HL-60 (cell line): ENCODE results near the gene PARP1.

Experiments
- DNase-seq, 2 experiments: peaks; one replicate each; pipeline ENCODE4 v3.0.0-alpha.2; 2010 to 2020; ENCODE audit warnings: low read depth in 1 of 2, low spot score in 1 of 2
- H3K27ac ChIP-seq: fragments of 250-450 bp; sonication (Bioruptor Pico); replicated peaks from 2 replicates; pipeline ENCODE4 v1.5.1; 2020; ENCODE audit warnings: mild to moderate bottlenecking, moderate library complexity
- H3K27me3 ChIP-seq: fragments of 250-450 bp; sonication (Bioruptor Pico); 2 replicates; pipeline ENCODE4 v1.5.1; 2021; ENCODE audit warnings: mild to moderate bottlenecking, moderate library complexity; ENCODE audit not compliant: insufficient read depth, poor library complexity, severe bottlenecking
- H3K4me3 ChIP-seq: replicated peaks from 2 replicates; pipeline ENCODE4 v1.5.1; 2011; ENCODE audit warnings: mild to moderate bottlenecking, control low read depth, low read length; ENCODE audit not compliant: insufficient read depth
- CTCF ChIP-seq: IDR thresholded peaks from one replicate; pipeline ENCODE4 v1.5.1; 2011; ENCODE audit warnings: low read length, control low read depth, inconsistent platforms; ENCODE audit not compliant: insufficient read depth
- GABPA ChIP-seq: IDR thresholded peaks from 2 replicates; pipeline ENCODE4 v1.6.1; 2012; ENCODE audit warnings: low read depth
- POLR2AphosphoS5 ChIP-seq: IDR thresholded peaks from 2 replicates; pipeline ENCODE4 v1.6.1; 2012; ENCODE audit warnings: low read depth
- REST ChIP-seq: IDR thresholded peaks from 2 replicates; pipeline ENCODE4 v1.6.1; 2012; ENCODE audit warnings: low read depth; ENCODE audit not compliant: insufficient replicate concordance
- SPI1 ChIP-seq: IDR thresholded peaks from 2 replicates; pipeline ENCODE4 v1.6.1; 2012; ENCODE audit warnings: low read depth, mild to moderate bottlenecking, borderline replicate concordance

PARP1 gene

GRCh38 chr1:226390681-226391080, 17.2 kb downstream of the PARP1 start:
- Histone ChIP-seq H3K27ac (no peak overlapping the region), H3K4me3 (no peak overlapping the region), H3K27me3 (no peaks in the 10 kb centered on the region)
- DNase-seq, result no peak
- TF ChIP-seq CTCF (no peak), REST (no peak), GABPA (no peak), POLR2AphosphoS5 (no peak), SPI1 (no peak)

- TF ChIP-seq GABPA (no peak), POLR2AphosphoS5 (no peak), SPI1 (no peak), CTCF (no peak), REST (no peak)
- Histone ChIP-seq H3K27ac (no peak overlapping the region), H3K27me3 (no peaks in the 10 kb centered on the region), H3K4me3 (no peak overlapping the region)
- DNase-seq, result no peak
These were observed 19.8 kb downstream of the PARP1 start for GRCh38 chr1:226388131-226388530.

- no peak for DNase-seq
- Histone ChIP-seq H3K27me3 (no peaks in the 10 kb centered on the region), H3K27ac (no peak overlapping the region), H3K4me3 (no peak overlapping the region)
- TF ChIP-seq POLR2AphosphoS5, result no peak
- TF ChIP-seq CTCF, result no peak
- no peak for TF ChIP-seq REST
- TF ChIP-seq GABPA, result no peak
- no peak for TF ChIP-seq SPI1
These were observed 23.2 kb downstream of the PARP1 start for GRCh38 chr1:226384717-226385116.
